Measurements from ENCODE around the gene CYP2W1. TPM values are rescaled to one million over a fixed set of nuclear protein-coding genes. Genes with fewer than 3 reads are reported as not detected.
"Not testable (repeated sequence)": the region's sequence is repeated elsewhere in the genome, so short reads cannot be mapped to it uniquely, and the experiment has no call there.

The CYP2W1 gene
- total RNA-seq, 1 donor from 2014 or later = not detected

- DNase-seq (ENCODE audit: extremely low read depth, low read depth, low spot score) = no peak
Observed at GRCh38 chr7:992709-993607, 10.0 kb downstream of the CYP2W1 start.

- DNase-seq (ENCODE audit: extremely low read depth, low read depth, low spot score) = no peak
Observed at GRCh38 chr7:994592-995308, 11.8 kb downstream of the CYP2W1 start.

GRCh38 chr7:995571-995970, 12.6 kb downstream of the CYP2W1 start:
- no peak for DNase-seq (ENCODE audit: extremely low read depth, low read depth, low spot score)

- DNase-seq (ENCODE audit: extremely low read depth, low read depth, low spot score) = no peak
Observed at GRCh38 chr7:996079-996872, 13.3 kb downstream of the CYP2W1 start.

- DNase-seq (ENCODE audit: extremely low read depth, low read depth, low spot score) = no peak
Observed at GRCh38 chr7:997404-998395, 14.7 kb downstream of the CYP2W1 start.

DNA sequence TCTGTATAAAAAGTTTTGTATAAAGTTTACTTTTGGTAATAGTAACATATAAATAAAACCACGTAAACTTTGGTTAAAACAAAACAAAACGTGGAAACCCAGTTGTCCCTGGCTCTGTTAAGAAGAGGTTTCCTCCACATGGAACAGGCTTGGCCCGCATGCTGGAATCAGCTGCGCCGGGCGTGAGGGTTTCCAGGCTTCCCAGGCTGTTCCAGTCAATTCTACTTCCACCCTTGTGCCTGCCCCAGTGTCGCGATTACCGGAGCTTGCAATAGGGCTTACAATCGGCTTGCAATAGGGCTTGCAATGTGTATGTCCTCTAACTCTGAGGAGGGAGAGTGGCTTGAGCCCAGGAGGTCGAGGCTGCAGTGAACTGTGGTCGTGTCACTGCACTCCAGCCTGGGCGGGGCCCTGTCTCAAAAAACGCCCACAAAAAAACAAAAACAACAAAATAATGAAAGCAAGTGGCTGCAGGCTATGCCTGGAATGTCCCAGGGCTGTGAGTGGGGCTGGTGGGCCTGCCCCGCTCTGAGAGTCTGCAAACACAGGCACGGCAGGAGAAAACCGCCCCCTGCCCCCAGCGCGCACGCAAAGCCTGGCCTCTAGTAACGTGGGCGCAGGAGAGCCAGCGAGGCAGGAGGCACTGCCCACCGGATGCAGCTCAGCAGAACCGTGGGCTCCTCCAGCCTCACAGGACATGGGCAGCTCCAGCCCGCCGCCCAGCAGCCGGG, 16.3 kb downstream of the CYP2W1 start:
- no peak for DNase-seq (ENCODE audit: extremely low read depth, low read depth, low spot score)

GRCh38 chr7:999941-1000935, 17.3 kb downstream of the CYP2W1 start:
- no peak for DNase-seq (ENCODE audit: extremely low read depth, low read depth, low spot score)

- DNase-seq (ENCODE audit: extremely low read depth, low read depth, low spot score) = not testable (repeated sequence)
Observed at GRCh38 chr7:1001069-1001770, 18.2 kb downstream of the CYP2W1 start.

DNA sequence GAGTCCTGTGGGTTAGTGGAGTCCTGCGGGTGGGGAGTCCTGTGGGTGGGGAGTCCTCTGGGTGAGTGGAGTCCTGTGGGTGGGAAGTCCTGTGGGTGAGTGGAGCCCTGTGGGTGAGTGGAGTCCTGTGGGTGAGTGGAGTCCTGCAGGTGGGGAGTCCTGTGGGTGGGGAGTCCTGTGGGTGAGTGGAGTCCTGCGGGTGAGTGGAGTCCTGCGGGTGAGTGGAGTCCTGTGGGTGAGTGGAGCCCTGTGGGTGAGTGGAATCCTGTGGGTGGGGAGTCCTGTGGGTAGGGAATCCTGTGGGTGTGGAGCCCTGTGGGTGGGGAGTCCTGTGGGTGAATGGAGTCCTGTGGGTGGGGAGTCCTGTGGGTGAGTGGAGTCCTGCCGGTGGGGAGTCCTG, 19.0 kb downstream of the CYP2W1 start:
- not testable (repeated sequence) for DNase-seq (ENCODE audit: extremely low read depth, low read depth, low spot score)

DNA sequence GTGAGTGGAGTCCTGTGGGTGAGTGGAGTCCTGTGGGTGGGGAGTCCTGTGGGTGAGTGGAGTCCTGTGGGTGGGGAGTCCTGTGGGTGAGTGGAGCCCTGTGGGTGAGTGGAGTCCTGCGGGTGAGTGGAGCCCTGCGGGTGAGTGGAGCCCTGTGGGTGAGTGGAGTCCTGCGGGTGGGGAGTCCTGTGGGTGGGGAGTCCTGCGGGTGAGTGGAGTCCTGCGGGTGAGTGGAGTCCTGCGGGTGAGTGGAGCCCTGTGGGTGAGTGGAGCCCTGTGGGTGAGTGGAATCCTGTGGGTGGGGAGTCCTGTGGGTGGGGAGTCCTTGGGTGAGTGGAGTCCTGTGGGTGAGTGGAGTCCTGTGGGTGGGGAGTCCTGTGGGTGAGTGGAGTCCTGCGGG, 19.5 kb downstream of the CYP2W1 start:
- DNase-seq (ENCODE audit: extremely low read depth, low read depth, low spot score) = not testable (repeated sequence)

- no peak for DNase-seq (ENCODE audit: extremely low read depth, low read depth, low spot score)
Observed at GRCh38 chr7:1004018-1004852, 21.3 kb downstream of the CYP2W1 start.

DNA sequence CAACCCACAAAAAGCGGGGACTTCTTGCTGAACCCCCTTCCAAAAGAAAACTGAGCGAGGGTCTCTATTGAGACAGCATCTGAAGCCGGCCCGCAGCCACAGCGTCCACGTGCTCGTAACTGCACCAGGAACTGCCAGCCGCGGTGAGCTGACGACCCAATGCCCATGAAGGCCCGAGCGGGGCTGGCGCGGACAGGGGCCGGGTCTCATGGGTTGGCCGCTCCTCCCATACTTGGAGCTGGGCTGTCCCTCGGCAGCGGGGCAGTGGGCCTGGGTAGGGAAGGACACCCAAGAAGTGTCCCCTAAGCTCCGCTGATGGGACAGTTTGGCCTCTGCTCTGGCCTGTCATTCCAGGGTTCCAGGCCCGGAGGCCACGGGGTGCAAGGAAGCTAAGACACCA, 22.3 kb downstream of the CYP2W1 start:
- no peak for DNase-seq (ENCODE audit: extremely low read depth, low read depth, low spot score)

- DNase-seq (ENCODE audit: extremely low read depth, low read depth, low spot score) = no peak
Observed at GRCh38 chr7:1007901-1008300, 24.9 kb downstream of the CYP2W1 start.

- no peak for DNase-seq (ENCODE audit: extremely low read depth, low read depth, low spot score)
Observed at GRCh38 chr7:1008733-1009363, 25.9 kb downstream of the CYP2W1 start.

DNA sequence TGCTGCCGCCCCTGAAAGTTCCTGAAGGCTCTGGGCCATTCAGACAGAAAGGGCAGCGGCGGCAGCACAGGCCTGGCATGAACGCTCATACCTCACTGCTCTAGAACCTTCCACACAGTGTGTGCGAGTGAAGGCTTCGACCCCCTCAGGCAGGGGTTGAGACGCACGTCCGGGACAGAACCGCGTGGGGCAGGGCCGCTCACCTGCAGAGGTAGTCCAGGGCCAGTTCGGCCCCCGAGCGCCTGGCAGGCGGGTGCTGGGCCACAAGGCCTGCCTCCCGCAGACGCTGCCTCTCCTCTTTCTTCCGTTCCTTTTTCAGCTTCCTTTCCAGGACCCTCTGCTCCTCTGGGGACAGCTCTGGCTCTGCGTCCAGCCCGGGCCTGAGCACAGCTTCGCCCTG, 26.8 kb downstream of the CYP2W1 start:
- no peak for DNase-seq (ENCODE audit: extremely low read depth, low read depth, low spot score)

- no peak for DNase-seq (ENCODE audit: extremely low read depth, low read depth, low spot score)
Observed at GRCh38 chr7:1010226-1010625, 27.2 kb downstream of the CYP2W1 start.

Data from glomerular endothelial cell (primary cell).